Measurements from ENCODE around the gene WDHD1. TPM values are rescaled to one million over a fixed set of nuclear protein-coding genes. Genes with fewer than 3 reads are reported as not detected.
A peak's percentile ranks its signal among the peaks of the same experiment; 100 is the strongest.

Gene WDHD1
- total and polyA plus RNA-seq, 9 donors, result 1.2 to 4.2 (median 2.5) TPM

DNA sequence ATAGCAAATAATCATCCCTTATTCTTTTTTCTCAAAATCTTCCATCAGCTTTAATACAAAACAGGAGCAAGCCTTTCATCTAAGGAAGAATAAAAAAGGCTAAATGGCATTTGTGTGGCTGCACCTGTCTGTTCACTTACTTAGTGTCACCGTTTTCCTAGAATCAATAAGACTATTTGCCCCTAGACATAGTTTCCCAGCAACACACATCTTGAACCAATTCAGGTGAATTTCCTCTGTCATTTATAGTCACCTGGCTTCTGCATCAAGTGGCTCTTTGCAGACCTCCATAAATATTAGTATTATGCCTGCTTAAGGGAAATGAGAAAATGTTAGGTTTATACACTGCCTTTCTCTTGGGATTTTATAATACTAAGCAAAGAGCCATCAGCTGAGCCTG lies 106.8 kb downstream of the WDHD1 start:
- no peaks in the 10 kb centered on the region for H3K27me3 ChIP-seq
- H3K4me1 ChIP-seq (ENCODE audit: insufficient read depth), result peaks cover 4% of the 10 kb centered on the region
- H3K9me3 ChIP-seq, result no peaks in the 10 kb centered on the region
- intact Hi-C loops (cut with DNase I), result no loop called here
- TF ChIP-seq EP300 (IDR thresholded peaks at IDR 0.05) (no peak), POLR2A (IDR thresholded peaks at IDR 0.05) (no peak)
- TF ChIP-seq, protein P1, sequence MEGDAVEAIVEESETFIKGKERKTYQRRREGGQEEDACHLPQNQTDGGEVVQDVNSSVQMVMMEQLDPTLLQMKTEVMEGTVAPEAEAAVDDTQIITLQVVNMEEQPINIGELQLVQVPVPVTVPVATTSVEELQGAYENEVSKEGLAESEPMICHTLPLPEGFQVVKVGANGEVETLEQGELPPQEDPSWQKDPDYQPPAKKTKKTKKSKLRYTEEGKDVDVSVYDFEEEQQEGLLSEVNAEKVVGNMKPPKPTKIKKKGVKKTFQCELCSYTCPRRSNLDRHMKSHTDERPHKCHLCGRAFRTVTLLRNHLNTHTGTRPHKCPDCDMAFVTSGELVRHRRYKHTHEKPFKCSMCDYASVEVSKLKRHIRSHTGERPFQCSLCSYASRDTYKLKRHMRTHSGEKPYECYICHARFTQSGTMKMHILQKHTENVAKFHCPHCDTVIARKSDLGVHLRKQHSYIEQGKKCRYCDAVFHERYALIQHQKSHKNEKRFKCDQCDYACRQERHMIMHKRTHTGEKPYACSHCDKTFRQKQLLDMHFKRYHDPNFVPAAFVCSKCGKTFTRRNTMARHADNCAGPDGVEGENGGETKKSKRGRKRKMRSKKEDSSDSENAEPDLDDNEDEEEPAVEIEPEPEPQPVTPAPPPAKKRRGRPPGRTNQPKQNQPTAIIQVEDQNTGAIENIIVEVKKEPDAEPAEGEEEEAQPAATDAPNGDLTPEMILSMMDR (IDR thresholded peaks at IDR 0.05), result no peak
- WGBS, 3 donors, result 63 to 75% (median 72%) methylated on average over 1 of the region's 1 CpG
- no peak for DNase-seq
- no peak overlapping the region for H3K4me3 ChIP-seq
- no peak overlapping the region for H3K27ac ChIP-seq
- H3K36me3 ChIP-seq, result no peaks in the 10 kb centered on the region

GRCh38 chr14:54919330-54919729 lies 107.6 kb downstream of the WDHD1 start:
- no peaks in the 10 kb centered on the region for H3K9me3 ChIP-seq
- no peak overlapping the region for H3K4me3 ChIP-seq
- intact Hi-C loops (cut with DNase I), result no loop called here
- H3K27ac ChIP-seq, result no peak overlapping the region
- TF ChIP-seq, protein P1 (IDR thresholded peaks at IDR 0.05), result no peak
- no peak for TF ChIP-seq EP300 (IDR thresholded peaks at IDR 0.05)
- TF ChIP-seq POLR2A (IDR thresholded peaks at IDR 0.05), result no peak
- H3K4me1 ChIP-seq (ENCODE audit: insufficient read depth), result peaks cover 4% of the 10 kb centered on the region
- H3K27me3 ChIP-seq, result no peaks in the 10 kb centered on the region
- H3K36me3 ChIP-seq, result no peaks in the 10 kb centered on the region
- DNase-seq, result no peak

GRCh38 chr14:54918427-54918826 lies 108.5 kb downstream of the WDHD1 start:
- H3K9me3 ChIP-seq, result no peaks in the 10 kb centered on the region
- TF ChIP-seq, protein P1 (IDR thresholded peaks at IDR 0.05), result no peak
- TF ChIP-seq POLR2A (IDR thresholded peaks at IDR 0.05) (no peak), EP300 (IDR thresholded peaks at IDR 0.05) (no peak)
- H3K4me1 ChIP-seq (ENCODE audit: insufficient read depth), result peaks cover 4% of the 10 kb centered on the region
- intact Hi-C loops (cut with DNase I), result no loop called here
- H3K4me3 ChIP-seq, result no peak overlapping the region
- 11 to 23% (median 15%) methylated on average over 5 of the region's 5 CpGs for WGBS, 3 donors
- no peaks in the 10 kb centered on the region for H3K27me3 ChIP-seq
- no peak overlapping the region for H3K27ac ChIP-seq
- DNase-seq, result peak in 1 of 5 donors; percentile 14
- H3K36me3 ChIP-seq, result no peaks in the 10 kb centered on the region

DNA sequence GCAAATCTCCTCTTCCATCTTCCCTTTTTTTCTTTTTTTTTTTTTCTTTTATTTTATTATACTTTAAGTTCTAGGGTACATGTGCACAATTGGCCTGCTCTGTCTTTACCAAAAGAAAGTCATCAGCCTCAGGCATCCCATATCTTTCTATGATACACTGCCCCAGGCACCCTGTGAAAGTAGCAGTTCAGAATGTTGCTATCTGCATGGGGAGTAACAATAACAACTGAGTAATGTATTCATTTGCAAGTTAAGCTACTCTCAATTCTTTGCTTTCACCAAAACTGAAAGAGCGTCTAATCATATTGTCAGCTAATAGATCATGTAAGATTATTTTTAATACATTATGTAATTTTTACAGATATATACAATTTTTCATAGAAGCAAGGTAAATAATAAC lies 110.8 kb downstream of the WDHD1 start:
- peaks cover 2% of the 10 kb centered on the region for H3K4me1 ChIP-seq (ENCODE audit: insufficient read depth)
- H3K4me3 ChIP-seq, result no peak overlapping the region
- no peaks in the 10 kb centered on the region for H3K9me3 ChIP-seq
- no peaks in the 10 kb centered on the region for H3K36me3 ChIP-seq
- H3K27ac ChIP-seq, result no peak overlapping the region
- 74 to 83% (median 80%) methylated on average over 1 of the region's 1 CpG for WGBS, 3 donors
- TF ChIP-seq EP300 (IDR thresholded peaks at IDR 0.05) (no peak), POLR2A (IDR thresholded peaks at IDR 0.05) (no peak)
- TF ChIP-seq, protein P1 (IDR thresholded peaks at IDR 0.05), result no peak
- no peaks in the 10 kb centered on the region for H3K27me3 ChIP-seq
- intact Hi-C loops (cut with DNase I), result no loop called here
- DNase-seq, result no peak

Data from ovary (tissue), 9 donors.